ENCODE data around the gene C11orf24. TPM values are rescaled to one million over a fixed set of nuclear protein-coding genes. Genes with fewer than 3 reads are reported as not detected.
A peak's percentile ranks its signal among the peaks of the same experiment; 100 is the strongest.

Gene C11orf24
- total RNA-seq, 1 donor from 2014 or later = 24.7 TPM

DNA sequence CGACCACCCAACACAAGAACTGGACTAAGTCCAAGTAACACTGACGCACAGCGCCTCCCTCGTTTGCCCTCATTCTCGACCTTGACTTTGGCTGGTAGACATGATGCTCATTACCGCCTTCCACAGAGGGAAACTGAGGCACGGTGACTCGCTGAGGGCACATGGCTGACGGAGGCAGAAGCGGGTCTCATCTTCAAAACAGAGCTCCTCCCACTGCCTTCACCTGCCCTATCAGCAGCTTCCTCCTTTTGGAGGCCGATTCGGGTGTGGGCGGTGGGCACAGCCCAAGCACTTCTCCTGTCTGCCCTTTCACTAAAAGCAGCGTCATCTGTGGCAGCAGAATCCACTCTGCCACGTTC lies 56.7 kb downstream of the C11orf24 start:
- peaks cover 32% of the 10 kb centered on the region for H3K4me1 ChIP-seq
- TF ChIP-seq, protein P1, sequence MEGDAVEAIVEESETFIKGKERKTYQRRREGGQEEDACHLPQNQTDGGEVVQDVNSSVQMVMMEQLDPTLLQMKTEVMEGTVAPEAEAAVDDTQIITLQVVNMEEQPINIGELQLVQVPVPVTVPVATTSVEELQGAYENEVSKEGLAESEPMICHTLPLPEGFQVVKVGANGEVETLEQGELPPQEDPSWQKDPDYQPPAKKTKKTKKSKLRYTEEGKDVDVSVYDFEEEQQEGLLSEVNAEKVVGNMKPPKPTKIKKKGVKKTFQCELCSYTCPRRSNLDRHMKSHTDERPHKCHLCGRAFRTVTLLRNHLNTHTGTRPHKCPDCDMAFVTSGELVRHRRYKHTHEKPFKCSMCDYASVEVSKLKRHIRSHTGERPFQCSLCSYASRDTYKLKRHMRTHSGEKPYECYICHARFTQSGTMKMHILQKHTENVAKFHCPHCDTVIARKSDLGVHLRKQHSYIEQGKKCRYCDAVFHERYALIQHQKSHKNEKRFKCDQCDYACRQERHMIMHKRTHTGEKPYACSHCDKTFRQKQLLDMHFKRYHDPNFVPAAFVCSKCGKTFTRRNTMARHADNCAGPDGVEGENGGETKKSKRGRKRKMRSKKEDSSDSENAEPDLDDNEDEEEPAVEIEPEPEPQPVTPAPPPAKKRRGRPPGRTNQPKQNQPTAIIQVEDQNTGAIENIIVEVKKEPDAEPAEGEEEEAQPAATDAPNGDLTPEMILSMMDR (IDR thresholded peaks at IDR 0.05) = no peak
- DNase-seq = peak; percentile 67
- no peak for ATAC-seq
- intact Hi-C loops (cut with DNase I) = no loop called here
- H3K27me3 ChIP-seq (ENCODE audit: low read depth) = no peaks in the 10 kb centered on the region
- no peak overlapping the region for H3K27ac ChIP-seq
- no peaks in the 10 kb centered on the region for H3K9me3 ChIP-seq
- H3K36me3 ChIP-seq = no peaks in the 10 kb centered on the region
- H3K4me3 ChIP-seq = no peak overlapping the region

DNA sequence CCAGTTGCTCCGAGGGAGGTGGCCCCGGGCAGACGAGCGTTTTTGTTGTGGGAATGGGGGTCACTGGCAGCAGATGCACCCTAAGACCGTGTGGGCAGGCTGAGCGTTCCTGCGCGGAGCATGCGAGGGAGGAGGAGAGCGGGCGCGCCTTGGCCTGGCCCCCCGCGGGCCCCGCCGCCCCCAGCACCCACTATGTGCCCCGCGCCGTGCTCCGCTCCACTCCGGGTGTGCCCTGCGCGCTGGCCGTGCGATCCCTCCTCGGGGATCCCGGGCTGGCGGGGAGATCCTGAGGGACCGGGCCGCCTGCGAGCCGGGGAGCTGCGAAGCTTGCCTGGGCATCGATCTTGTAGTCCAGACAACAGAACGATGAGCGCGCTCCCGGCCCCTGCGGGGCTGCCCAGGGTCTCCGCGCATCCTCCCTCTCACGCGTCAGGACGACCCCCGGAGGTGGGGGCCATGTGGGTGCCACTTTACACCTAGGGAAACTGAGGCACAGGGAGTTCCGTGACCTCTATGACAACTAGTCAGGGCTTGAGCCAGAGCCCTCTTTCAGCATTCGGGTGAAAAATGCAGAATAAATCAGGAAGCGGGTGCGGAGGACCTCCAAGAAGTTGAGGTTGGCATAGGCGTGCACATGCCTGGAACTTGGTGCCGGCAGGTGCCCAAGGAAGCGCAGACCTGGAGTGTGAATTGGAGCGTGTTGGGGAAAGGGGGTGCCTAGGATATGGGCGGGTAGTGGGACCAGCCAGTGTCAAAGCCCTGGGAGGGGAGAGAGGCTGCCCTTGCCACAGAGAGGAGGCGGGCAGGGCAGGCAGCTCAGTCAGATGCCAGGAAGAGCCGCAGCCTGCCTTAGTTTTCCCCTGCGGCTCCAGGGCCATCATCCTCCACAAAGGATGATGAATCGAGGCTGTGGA lies 57.3 kb downstream of the C11orf24 start:
- TF ChIP-seq, protein P1 (IDR thresholded peaks at IDR 0.05) = no peak
- no peaks in the 10 kb centered on the region for H3K27me3 ChIP-seq (ENCODE audit: low read depth)
- peak overlapping the region; percentile 99 for H3K27ac ChIP-seq
- H3K9me3 ChIP-seq = no peaks in the 10 kb centered on the region
- no peak for DNase-seq
- H3K4me3 ChIP-seq = peak overlapping the region; percentile 83
- intact Hi-C loops (cut with DNase I) = no loop called here
- ATAC-seq = peak in 1 of 2 donors; percentile 20
- peaks cover 37% of the 10 kb centered on the region for H3K4me1 ChIP-seq
- no peaks in the 10 kb centered on the region for H3K36me3 ChIP-seq

DNA sequence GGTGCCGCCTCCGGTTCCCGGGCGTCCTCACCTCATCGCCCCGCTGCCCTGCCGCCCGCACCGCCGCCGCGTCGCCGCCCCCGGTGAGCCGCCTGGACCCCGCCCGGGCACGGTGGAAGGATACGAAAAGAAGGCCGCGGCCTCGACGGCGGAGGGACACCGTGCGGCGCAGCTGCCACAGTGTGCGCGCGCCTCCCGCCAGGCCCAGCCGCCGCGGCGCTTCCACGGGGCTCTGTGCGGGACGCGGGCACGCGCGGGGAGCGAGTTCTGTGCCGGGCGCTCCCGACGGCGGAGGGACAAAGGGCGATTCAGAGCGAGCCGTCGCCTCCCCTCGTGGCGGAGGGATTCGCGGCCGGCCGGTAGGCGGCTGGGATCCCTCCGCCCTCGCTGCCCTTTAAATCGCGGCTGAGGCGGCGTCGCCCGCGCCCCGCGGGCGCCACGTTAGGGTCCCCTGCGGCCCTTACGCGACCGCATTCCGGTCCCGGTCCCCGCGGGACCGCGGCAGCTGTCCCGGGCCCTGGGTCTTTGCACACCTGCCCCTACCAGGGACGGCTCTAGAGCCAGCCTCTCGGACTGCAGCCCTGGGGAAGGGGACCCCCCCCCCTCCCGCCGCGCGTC lies 58.1 kb downstream of the C11orf24 start:
- Histone ChIP-seq H3K4me3 (peak overlapping the region; percentile 83), H3K36me3 (no peaks in the 10 kb centered on the region), H3K4me1 (peaks cover 45% of the 10 kb centered on the region), H3K9me3 (no peaks in the 10 kb centered on the region), H3K27ac (peak overlapping the region; percentile 99), H3K27me3 (ENCODE audit: low read depth) (no peaks in the 10 kb centered on the region)
- peak; percentile 78 to 84 for ATAC-seq
- intact Hi-C loops (cut with DNase I) = no loop called here
- DNase-seq = peak; percentile 91
- TF ChIP-seq, protein P1 (IDR thresholded peaks at IDR 0.05) = no peak

DNA sequence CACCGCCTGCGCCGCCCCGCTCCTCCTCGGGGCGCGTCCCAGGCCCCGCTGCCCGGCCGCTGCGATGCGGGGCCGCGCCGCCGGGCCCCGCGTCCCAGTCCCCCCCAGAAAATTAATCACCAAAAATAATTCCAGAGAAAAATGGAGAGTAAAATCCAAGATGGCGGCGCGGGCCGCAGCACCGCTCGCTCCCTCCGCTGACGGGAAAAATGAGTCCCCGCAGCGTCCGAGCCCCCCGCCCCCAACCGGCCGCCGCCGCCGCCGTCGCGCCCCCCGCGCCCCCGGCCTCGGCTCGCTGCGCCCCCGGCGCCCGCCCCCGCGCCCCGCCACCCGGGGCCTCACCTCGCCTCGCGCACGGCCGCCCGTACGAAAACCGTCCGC lies 58.6 kb downstream of the C11orf24 start, which contains the start of gene KMT5B:
TSS of gene KMT5B (minus strand) at position 162 of the 381 bp plus-strand sequence. CDS start 23,220 bp downstream, outside the sequence.
- Histone ChIP-seq H3K4me1 (peaks cover 50% of the 10 kb centered on the region), H3K9me3 (no peaks in the 10 kb centered on the region), H3K4me3 (peak within 1 kb of the TSS; percentile 83), H3K27me3 (ENCODE audit: low read depth) (no peaks in the 10 kb centered on the region), H3K36me3 (no peaks in the 10 kb centered on the region), H3K27ac (peak within 1 kb of the TSS; percentile 99)
- ATAC-seq = no peak
- intact Hi-C loops (cut with DNase I) = no loop called here
- DNase-seq = no peak
- TF ChIP-seq, protein P1 (IDR thresholded peaks at IDR 0.05) = no peak

DNA sequence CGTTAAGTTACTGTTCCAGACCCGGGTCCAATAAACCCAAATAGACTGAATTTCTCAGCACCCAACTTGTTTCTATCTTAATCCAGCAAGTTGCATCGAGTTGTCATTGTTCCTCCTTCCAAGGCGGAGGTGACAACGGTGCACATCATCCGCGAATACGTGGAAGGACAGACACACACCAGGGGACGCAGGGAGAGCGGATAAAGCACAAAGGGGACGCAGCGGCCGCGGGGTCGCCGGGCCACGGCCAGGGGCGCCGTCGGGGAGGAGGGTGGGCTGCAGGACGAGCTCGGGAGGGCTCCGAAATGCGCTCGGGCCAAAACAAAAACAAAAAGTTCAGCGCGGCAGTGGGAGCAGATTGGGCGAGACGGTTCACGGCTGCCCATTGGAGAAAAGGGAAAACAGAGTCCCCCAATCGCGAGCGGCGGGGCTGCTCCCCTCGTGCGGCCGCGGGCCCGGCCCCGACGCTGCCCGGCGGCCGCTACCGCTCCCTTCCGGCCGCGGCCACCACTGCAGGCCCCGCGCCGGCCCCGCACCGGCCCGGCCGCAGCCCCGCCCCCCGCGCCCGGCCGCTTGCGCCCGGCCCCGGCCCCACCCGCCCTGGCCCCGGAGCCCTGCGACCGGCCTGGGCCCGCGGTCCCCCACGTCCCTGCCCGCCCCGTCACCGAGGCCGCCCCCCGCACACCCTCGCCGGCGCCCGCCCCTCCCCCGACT lies 59.2 kb downstream of the C11orf24 start:
- intact Hi-C loops (cut with DNase I) = no loop called here
- DNase-seq = peak; percentile 81

More for the DNA sequence above, 59.2 kb downstream of the C11orf24 start:
- TF ChIP-seq, protein P1 (IDR thresholded peaks at IDR 0.05) = no peak
- ATAC-seq = peak; percentile 76 to 80
- Histone ChIP-seq H3K27ac (peak overlapping the region; percentile 99), H3K9me3 (no peaks in the 10 kb centered on the region), H3K4me3 (peak overlapping the region; percentile 83), H3K4me1 (peaks cover 51% of the 10 kb centered on the region), H3K36me3 (no peaks in the 10 kb centered on the region), H3K27me3 (ENCODE audit: low read depth) (no peaks in the 10 kb centered on the region)

All from lower lobe of right lung (tissue), 2 donors.